ENCODE data around the gene INTS14.
A peak's percentile ranks its signal among the peaks of the same experiment; 100 is the strongest.

INTS14 gene

DNA sequence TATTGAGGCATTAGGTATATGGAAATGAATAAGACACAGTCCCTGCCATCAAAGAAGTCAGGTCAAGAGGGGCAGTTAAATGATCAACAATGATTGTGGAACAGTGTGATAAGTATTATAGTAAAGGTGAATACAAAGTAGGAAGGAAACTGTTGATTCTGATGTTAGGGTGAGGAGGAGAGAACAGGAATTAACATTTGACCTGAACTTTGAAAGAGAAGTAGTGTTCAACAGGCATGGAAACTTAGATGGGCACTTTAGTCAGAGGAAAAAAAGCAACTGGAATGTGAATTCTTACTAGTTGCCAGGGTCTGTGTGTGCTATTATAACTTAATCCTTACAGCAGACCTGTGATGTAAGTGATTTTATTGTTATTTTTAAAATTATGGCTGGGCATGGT, 63.1 kb downstream of the INTS14 start:
- no peak overlapping the region for H3K4me3 ChIP-seq (ENCODE audit: control insufficient read depth, low read depth, low read length)
- no peak for TF ChIP-seq CTCF (conservative IDR thresholded peaks at IDR 0.05; ENCODE audit: control insufficient read depth, insufficient read depth, low read depth, low read length)
- DNase-seq (ENCODE audit: low read depth) = no peak

GRCh38 chr15:65541231-65541820, 69.6 kb downstream of the INTS14 start:
- no peak overlapping the region for H3K4me3 ChIP-seq (ENCODE audit: control insufficient read depth, low read depth, low read length)
- DNase-seq (ENCODE audit: low read depth) = no peak
- no peak for TF ChIP-seq CTCF (conservative IDR thresholded peaks at IDR 0.05; ENCODE audit: control insufficient read depth, insufficient read depth, low read depth, low read length)

DNA sequence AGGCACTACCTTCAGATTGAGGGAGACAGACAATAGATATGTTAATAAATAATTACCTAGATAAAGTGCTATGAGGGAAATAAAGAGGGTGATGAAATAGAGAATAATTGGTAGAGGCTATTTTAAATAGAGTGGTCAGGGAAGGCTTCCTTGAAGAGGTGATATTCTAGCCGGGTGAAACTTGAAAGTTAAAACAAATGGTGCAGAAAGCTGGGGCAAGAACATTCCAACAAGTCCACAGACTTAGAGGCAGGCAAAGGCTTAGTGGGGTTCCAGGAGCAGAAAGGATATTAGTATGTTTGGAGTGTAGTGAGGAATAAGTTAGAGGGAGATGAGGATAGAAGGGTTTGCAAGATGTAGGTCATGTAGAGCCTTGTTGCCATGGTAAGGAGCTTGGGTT, 70.6 kb downstream of the INTS14 start:
- no peak overlapping the region for H3K4me3 ChIP-seq (ENCODE audit: control insufficient read depth, low read depth, low read length)
- DNase-seq (ENCODE audit: low read depth) = no peak
- no peak for TF ChIP-seq CTCF (conservative IDR thresholded peaks at IDR 0.05; ENCODE audit: control insufficient read depth, insufficient read depth, low read depth, low read length)

DNA sequence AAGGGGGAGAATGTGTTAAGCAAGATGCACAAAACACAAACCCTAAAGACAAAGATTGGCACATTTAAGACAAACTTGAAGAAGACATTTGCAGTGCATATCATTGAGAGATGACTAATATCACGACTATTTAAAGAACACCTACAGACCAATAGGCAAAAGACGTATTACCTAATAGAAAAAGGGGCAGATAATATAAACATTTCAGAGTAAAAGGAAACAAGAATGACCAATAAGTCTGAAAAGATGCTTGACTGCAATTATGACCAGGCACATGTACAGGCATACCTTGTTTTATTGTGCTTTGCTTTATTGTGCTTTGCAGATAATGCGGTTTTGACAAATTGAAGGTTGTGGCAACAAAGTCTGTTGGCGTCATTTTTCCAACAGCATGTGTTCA, 75.7 kb downstream of the INTS14 start:
- no peak for DNase-seq (ENCODE audit: low read depth)
- no peak for TF ChIP-seq CTCF (conservative IDR thresholded peaks at IDR 0.05; ENCODE audit: control insufficient read depth, insufficient read depth, low read depth, low read length)
- H3K4me3 ChIP-seq (ENCODE audit: control insufficient read depth, low read depth, low read length) = no peak overlapping the region

DNA sequence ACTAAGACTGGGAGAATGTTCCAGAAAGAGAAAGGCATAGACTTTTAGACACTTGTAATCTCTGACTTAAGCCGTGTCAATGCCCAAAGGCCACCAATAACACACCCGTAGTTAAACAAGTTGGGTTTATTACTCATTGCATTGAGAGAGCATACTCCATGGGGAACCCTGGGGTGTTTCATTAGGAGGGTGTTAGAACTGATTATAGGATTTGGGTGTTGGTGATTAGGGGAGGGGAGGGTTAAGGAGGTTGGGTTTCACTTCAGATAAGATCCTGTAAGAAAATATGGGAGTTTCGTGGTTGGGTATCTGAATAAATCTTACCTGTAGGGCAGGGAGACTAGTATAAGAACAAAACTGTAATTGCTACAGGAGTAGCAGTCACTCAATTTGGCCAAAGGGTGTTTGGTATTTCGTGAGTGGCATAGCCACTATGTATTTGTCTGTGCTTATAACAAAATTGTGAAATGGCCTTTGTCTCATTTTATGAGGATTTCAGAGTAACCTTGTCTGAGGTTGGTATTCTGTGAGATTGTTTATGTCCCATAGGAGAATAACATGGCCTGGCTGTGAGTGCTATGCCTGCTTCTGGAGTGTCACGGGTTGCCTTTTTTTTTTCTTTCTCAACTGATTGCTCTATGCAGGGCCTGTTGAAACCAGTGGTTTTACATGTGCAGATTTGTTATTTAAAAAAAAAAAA, 77.7 kb downstream of the INTS14 start:
- no peak for TF ChIP-seq CTCF (conservative IDR thresholded peaks at IDR 0.05; ENCODE audit: control insufficient read depth, insufficient read depth, low read depth, low read length)
- no peak overlapping the region for H3K4me3 ChIP-seq (ENCODE audit: control insufficient read depth, low read depth, low read length)
- DNase-seq (ENCODE audit: low read depth) = no peak

GRCh38 chr15:65532738-65533051, 78.2 kb downstream of the INTS14 start:
- TF ChIP-seq CTCF (conservative IDR thresholded peaks at IDR 0.05; ENCODE audit: control insufficient read depth, insufficient read depth, low read depth, low read length) = no peak
- no peak overlapping the region for H3K4me3 ChIP-seq (ENCODE audit: control insufficient read depth, low read depth, low read length)

More at GRCh38 chr15:65532738-65533051, 78.2 kb downstream of the INTS14 start:
- peak; percentile 62 for DNase-seq (ENCODE audit: low read depth)
